ENCODE results near the gene PPIA. TPM values are rescaled to one million over a fixed set of nuclear protein-coding genes. Genes with fewer than 3 reads are reported as not detected.
"Not testable (repeated sequence)": the region's sequence is repeated elsewhere in the genome, so short reads cannot be mapped to it uniquely, and the experiment has no call there.

PPIA gene
- polyA plus RNA-seq, 1 of the 3 experiments (the other 2 are of a cell fraction), result 6,267 TPM

DNA sequence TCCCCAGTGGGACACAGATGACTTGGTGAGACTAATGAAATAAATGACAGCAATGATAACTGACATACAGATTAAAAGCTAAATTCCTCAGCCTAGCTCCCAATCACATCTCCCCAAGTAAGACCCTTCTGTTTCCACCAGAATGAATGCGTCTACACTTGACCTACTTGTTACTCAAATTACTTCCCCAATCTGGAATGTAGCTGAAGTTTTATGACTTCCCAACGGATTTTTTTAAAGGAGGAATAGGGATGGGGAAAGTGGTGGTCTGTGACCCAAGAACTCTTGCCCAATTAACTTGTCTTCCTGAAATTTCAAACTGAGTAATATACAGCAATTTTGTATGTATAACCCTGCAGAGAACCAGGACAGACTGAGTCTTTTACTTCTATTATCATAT, 42.3 kb downstream of the PPIA start:
- no peak for TF ChIP-seq MXI1 (IDR thresholded peaks at IDR 0.05; ENCODE audit: low read depth, low read length)
- no peak for TF ChIP-seq TCF12 (IDR thresholded peaks at IDR 0.05)
- TF ChIP-seq YY1 (IDR thresholded peaks at IDR 0.05; ENCODE audit: low read depth), result no peak
- TF ChIP-seq FOXJ3 (CRISPR knock-in tag; IDR thresholded peaks at IDR 0.05), result no peak
- no peak for TF ChIP-seq ZBTB33 (IDR thresholded peaks at IDR 0.05; ENCODE audit: borderline replicate concordance, low read depth)
- TF ChIP-seq EZH2phosphoT487 (IDR thresholded peaks at IDR 0.05; ENCODE audit: borderline replicate concordance, low read depth), result no peak
- TF ChIP-seq TAF1 (IDR thresholded peaks at IDR 0.05; ENCODE audit: borderline replicate concordance, low read depth, low read length), result no peak
- TF ChIP-seq, protein P1, sequence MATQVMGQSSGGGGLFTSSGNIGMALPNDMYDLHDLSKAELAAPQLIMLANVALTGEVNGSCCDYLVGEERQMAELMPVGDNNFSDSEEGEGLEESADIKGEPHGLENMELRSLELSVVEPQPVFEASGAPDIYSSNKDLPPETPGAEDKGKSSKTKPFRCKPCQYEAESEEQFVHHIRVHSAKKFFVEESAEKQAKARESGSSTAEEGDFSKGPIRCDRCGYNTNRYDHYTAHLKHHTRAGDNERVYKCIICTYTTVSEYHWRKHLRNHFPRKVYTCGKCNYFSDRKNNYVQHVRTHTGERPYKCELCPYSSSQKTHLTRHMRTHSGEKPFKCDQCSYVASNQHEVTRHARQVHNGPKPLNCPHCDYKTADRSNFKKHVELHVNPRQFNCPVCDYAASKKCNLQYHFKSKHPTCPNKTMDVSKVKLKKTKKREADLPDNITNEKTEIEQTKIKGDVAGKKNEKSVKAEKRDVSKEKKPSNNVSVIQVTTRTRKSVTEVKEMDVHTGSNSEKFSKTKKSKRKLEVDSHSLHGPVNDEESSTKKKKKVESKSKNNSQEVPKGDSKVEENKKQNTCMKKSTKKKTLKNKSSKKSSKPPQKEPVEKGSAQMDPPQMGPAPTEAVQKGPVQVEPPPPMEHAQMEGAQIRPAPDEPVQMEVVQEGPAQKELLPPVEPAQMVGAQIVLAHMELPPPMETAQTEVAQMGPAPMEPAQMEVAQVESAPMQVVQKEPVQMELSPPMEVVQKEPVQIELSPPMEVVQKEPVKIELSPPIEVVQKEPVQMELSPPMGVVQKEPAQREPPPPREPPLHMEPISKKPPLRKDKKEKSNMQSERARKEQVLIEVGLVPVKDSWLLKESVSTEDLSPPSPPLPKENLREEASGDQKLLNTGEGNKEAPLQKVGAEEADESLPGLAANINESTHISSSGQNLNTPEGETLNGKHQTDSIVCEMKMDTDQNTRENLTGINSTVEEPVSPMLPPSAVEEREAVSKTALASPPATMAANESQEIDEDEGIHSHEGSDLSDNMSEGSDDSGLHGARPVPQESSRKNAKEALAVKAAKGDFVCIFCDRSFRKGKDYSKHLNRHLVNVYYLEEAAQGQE (IDR thresholded peaks at IDR 0.05; ENCODE audit: low read depth, low read length), result no peak
- no peak for TF ChIP-seq SMC3 (IDR thresholded peaks at IDR 0.05; ENCODE audit: low read depth, low read length)
- no peak for TF ChIP-seq POLR2AphosphoS5 (IDR thresholded peaks at IDR 0.05; ENCODE audit: low read depth, low read length)
- Histone ChIP-seq H3K36me3 (replicated peaks in 1 of 2; ENCODE audit: control insufficient read depth in 1 of 2, insufficient read depth in 2 of 2, low read length in 1 of 2) (peaks cover 36 to 68% of the 10 kb centered on the region in 2 experiments), H3K27me3 (ENCODE audit: insufficient read depth) (no peaks in the 10 kb centered on the region), H3K79me2 (ENCODE audit: insufficient read depth) (peaks cover 99% of the 10 kb centered on the region), H3K9me3 (no peaks in the 10 kb centered on the region), H3F3A (replicated peaks; ENCODE audit: insufficient read depth) (peaks cover 5% of the 10 kb centered on the region), H2AFZ (ENCODE audit: low read depth) (no peak overlapping the region), H3K4me2 (no peak overlapping the region), H3K27ac (ENCODE audit: low read depth in 2 of 2, low read length in 1 of 2) (no peak overlapping the region), H3K4me1 (ENCODE audit: control insufficient read depth in 1 of 2, insufficient read depth in 2 of 2, low read depth in 1 of 2, low read length in 1 of 2) (no peaks in the 10 kb centered on the region), H4K20me1 (ENCODE audit: insufficient read depth) (peaks cover 34% of the 10 kb centered on the region; the same call in 1 of the 2 replicates), H3K9me2 (no peaks in the 10 kb centered on the region), H3K9ac (no peak overlapping the region), H3K4me3 (ENCODE audit: low read depth in 2 of 2, low read length in 1 of 2) (no peak overlapping the region)
- ChIA-PET CTCF (interaction anchor here (0.8 to 2.3 kb wide), 4 partner anchors 9 to 298 kb away, joined by 3 to 13 read pairs (median 4); partner anchors contain the start of gene H2AZ2), POLR2A (interaction anchor here (1.2 kb wide), 1 partner anchor 47 kb away, joined by 3 read pairs; no protein-coding TSS in a partner anchor)
- 84% methylated on average over 2 of the region's 2 CpGs for WGBS (ENCODE audit: low lambda C conversion rate)
- no peak for DNase-seq

- H2AFZ ChIP-seq (ENCODE audit: low read depth); H3K4me3 ChIP-seq (ENCODE audit: low read depth in 2 of 2, low read length in 1 of 2); POLR2A ChIA-PET; H3K9ac ChIP-seq; CTCF ChIA-PET; H3K27me3 ChIP-seq (ENCODE audit: insufficient read depth); H3K27ac ChIP-seq (ENCODE audit: low read depth in 2 of 2, low read length in 1 of 2); H3K4me2 ChIP-seq; H3K9me3 ChIP-seq; H3K9me2 ChIP-seq; DNase-seq: not testable (repeated sequence)
- H4K20me1 ChIP-seq (ENCODE audit: insufficient read depth), result peaks cover 72% of the 10 kb centered on the region
- peaks cover 98% of the 10 kb centered on the region for H3K79me2 ChIP-seq (ENCODE audit: insufficient read depth)
- 99% methylated on average over 8 of the region's 8 CpGs for WGBS (ENCODE audit: low lambda C conversion rate)
- peaks cover 2 to 12% of the 10 kb centered on the region in 2 experiments; a peak in 2 of 4 replicates for H3K4me1 ChIP-seq (ENCODE audit: control insufficient read depth in 1 of 2, insufficient read depth in 2 of 2, low read depth in 1 of 2, low read length in 1 of 2)
- peaks cover 19 to 38% of the 10 kb centered on the region in 2 experiments for H3K36me3 ChIP-seq (replicated peaks in 1 of 2; ENCODE audit: control insufficient read depth in 1 of 2, insufficient read depth in 2 of 2, low read length in 1 of 2)
- peaks cover 27% of the 10 kb centered on the region for H3F3A ChIP-seq (replicated peaks; ENCODE audit: insufficient read depth)
Measured at GRCh38 chr7:44842675-44843074, 46.2 kb downstream of the PPIA start.

- DNase-seq; H3K9me3 ChIP-seq; H3K9me2 ChIP-seq; H3K4me3 ChIP-seq (ENCODE audit: low read depth in 2 of 2, low read length in 1 of 2); POLR2A ChIA-PET; H3K27me3 ChIP-seq (ENCODE audit: insufficient read depth); H3K27ac ChIP-seq (ENCODE audit: low read depth in 2 of 2, low read length in 1 of 2); H2AFZ ChIP-seq (ENCODE audit: low read depth); H3K4me2 ChIP-seq; H3K9ac ChIP-seq: not testable (repeated sequence)
- Histone ChIP-seq H3K79me2 (ENCODE audit: insufficient read depth) (peaks cover 91% of the 10 kb centered on the region), H3K36me3 (replicated peaks in 1 of 2; ENCODE audit: control insufficient read depth in 1 of 2, insufficient read depth in 2 of 2, low read length in 1 of 2) (peaks cover 19 to 38% of the 10 kb centered on the region in 2 experiments), H3K4me1 (ENCODE audit: control insufficient read depth in 1 of 2, insufficient read depth in 2 of 2, low read depth in 1 of 2, low read length in 1 of 2) (peaks cover 2 to 12% of the 10 kb centered on the region in 2 experiments; a peak in 2 of 4 replicates), H4K20me1 (ENCODE audit: insufficient read depth) (peaks cover 72% of the 10 kb centered on the region), H3F3A (replicated peaks; ENCODE audit: insufficient read depth) (peaks cover 28% of the 10 kb centered on the region)
- CTCF ChIA-PET, result interaction anchor here (2.5 kb wide), 1 partner anchor 293 kb away, joined by 9 read pairs; no protein-coding TSS in a partner anchor
- WGBS (ENCODE audit: low lambda C conversion rate), result 97% methylated on average over 5 of the region's 5 CpGs
Measured at GRCh38 chr7:44843440-44843839, 47.0 kb downstream of the PPIA start.
